Right atrium auricular region (tissue), 2 donors: Measurements from ENCODE around the gene PIP4K2C. TPM values are rescaled to one million over a fixed set of nuclear protein-coding genes. Genes with fewer than 3 reads are reported as not detected.
A peak's percentile ranks its signal among the peaks of the same experiment; 100 is the strongest.

Experiments used
- DNase-seq: peaks from one replicate; pipeline ENCODE4 v3.0.0-alpha.2; 2019; ENCODE audit warnings: low spot score
- H3K27ac ChIP-seq, 2 donors: fragments of 200-600 bp; sonication (generic); 1 replicate in 1 of 2; 2 replicates in 1 of 2; pipeline ENCODE4 v1.5.1; 2016 to 2019
- H3K27me3 ChIP-seq, 2 donors: fragments of 200-600 bp; sonication (generic); one replicate each; pipeline versions ENCODE4 v1.5.1 to v1.6.0; 2017 to 2019
- H3K36me3 ChIP-seq: fragments of 200-600 bp; sonication (generic); one replicate; pipeline ENCODE4 v1.5.1; 2016
- H3K4me1 ChIP-seq, 2 donors: fragments of 200-600 bp; sonication (generic); one replicate each; pipeline versions ENCODE4 v1.5.1 to v1.6.0; 2017 to 2019
- H3K4me3 ChIP-seq, 2 donors: fragments of 200-600 bp; sonication (generic); 1 replicate in 1 of 2; 2 replicates in 1 of 2; pipeline ENCODE4 v1.5.1; 2017 to 2019; ENCODE audit warnings: mild to moderate bottlenecking in 1 of 2, moderate library complexity in 1 of 2
- H3K9me3 ChIP-seq, 2 donors: fragments of 200-600 bp; sonication (generic); one replicate each; pipeline ENCODE4 v1.5.1; 2019
- CTCF ChIP-seq, 2 donors: fragments of 200-600 bp; sonication (generic); IDR thresholded peaks; one replicate each; pipeline ENCODE4 v1.5.1; 2019; ENCODE audit warnings: antibody characterized with exemption in 2 of 2
- total RNA-seq, 2 donors: library from RNA; depleted of rRNA; stranded (reverse); fragments of >200 nt; gene quantifications; one replicate each; pipeline ENCODE4 v1.1.0, GENCODE V29; 2016

PIP4K2C gene
- total RNA-seq, 2 donors from 2014 or later: 22.1 to 25.2 TPM

DNA sequence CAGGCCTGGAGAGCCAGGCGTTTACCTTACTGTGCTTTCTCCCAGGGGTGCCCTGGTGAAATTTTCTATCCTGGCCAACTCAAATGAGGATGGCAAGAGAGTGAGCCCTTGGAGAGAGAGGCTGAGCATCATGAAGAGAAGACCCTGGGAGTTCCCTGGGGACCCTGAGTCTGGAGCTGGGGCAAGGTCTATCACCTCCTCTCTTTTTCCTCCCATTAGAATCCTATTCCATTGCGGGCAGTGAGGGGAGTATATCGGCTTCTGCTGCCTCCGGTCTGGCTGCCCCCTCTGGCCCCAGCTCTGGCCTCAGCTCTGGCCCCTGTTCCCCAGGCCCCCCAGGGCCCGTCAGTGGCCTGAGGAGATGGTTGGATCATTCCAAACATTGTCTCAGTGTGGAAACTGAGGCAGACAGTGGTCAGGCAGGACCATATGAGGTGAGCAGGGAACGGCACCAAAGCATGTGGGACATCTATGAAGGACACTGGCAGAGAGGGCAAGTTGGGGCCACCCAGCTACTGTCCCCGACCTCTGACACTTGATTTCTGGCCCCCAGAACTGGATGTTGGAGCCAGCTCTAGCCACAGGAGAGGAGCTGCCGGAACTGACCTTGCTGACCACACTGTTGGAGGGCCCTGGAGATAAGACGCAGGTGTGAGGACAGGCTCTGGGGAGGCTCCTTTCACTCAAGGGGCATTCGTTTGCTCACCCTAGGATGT is 21.9 kb downstream of the PIP4K2C start:
- H3K9me3 ChIP-seq: no peaks in the 10 kb centered on the region
- H3K27me3 ChIP-seq: no peaks in the 10 kb centered on the region
- H3K27ac ChIP-seq: peak overlapping the region in 1 of 2 donors; percentile 85
- no peak for TF ChIP-seq CTCF (IDR thresholded peaks at IDR 0.05)
- H3K36me3 ChIP-seq: no peaks in the 10 kb centered on the region
- peak overlapping the region in 1 of 2 donors; percentile 82 for H3K4me3 ChIP-seq
- no peak for DNase-seq
- H3K4me1 ChIP-seq: peaks cover 0 to 48% of the 10 kb centered on the region in 2 donors

GRCh38 chr12:57613427-57614109 is 22.6 kb downstream of the PIP4K2C start:
- H3K4me3 ChIP-seq: no peak overlapping the region

DNA sequence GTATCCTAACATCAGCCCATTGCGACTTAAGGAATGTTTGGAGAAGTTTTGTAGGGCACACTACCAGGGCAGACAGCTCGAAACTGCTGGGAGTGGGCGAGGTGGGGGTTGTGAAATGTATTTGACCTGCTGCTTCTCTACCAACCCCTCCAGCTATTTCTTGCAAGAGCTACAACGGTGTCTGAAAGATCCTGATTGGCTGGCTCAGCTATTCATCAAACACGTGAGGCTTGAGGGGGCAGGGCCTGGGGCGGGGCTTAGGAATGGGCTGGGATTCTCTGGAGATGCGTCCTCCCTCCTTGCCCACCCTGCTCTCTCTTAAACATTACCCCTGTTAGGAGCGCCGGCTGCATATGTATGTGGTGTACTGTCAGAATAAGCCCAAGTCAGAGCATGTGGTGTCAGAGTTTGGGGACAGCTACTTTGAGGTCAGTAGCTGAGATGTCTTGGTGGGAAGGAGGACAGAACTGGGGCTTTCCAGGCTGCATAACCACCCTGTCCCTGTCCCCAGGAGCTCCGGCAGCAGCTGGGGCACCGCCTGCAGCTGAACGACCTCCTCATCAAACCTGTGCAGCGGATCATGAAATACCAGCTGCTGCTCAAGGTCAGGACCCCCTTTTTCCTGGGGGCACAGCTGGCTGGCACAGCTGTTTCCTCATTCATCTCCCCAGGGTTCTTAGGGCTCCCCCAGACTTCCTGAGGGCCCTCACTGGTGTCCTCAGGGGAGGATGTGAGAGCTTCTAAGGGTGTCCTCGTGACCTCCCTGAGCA is 23.4 kb downstream of the PIP4K2C start:
- Histone ChIP-seq H3K4me1 (peaks cover 0 to 53% of the 10 kb centered on the region in 2 donors), H3K4me3 (no peak overlapping the region), H3K27me3 (no peaks in the 10 kb centered on the region), H3K36me3 (no peaks in the 10 kb centered on the region), H3K9me3 (no peaks in the 10 kb centered on the region), H3K27ac (no peak overlapping the region)
- DNase-seq: no peak
- TF ChIP-seq CTCF (IDR thresholded peaks at IDR 0.05): no peak

More at GRCh38 chr12:57613427-57614109, 22.6 kb downstream of the PIP4K2C start:
- H3K27ac ChIP-seq: no peak overlapping the region
- H3K36me3 ChIP-seq: no peaks in the 10 kb centered on the region
- peaks cover 0 to 48% of the 10 kb centered on the region in 2 donors for H3K4me1 ChIP-seq
- no peaks in the 10 kb centered on the region for H3K27me3 ChIP-seq
- no peak for DNase-seq
- no peaks in the 10 kb centered on the region for H3K9me3 ChIP-seq
- no peak for TF ChIP-seq CTCF (IDR thresholded peaks at IDR 0.05)

- no peaks in the 10 kb centered on the region for H3K9me3 ChIP-seq
- H3K4me1 ChIP-seq: peaks cover 0 to 53% of the 10 kb centered on the region in 2 donors
- DNase-seq: no peak
- no peaks in the 10 kb centered on the region for H3K27me3 ChIP-seq
- TF ChIP-seq CTCF (IDR thresholded peaks at IDR 0.05): no peak
- no peak overlapping the region for H3K4me3 ChIP-seq
- H3K27ac ChIP-seq: no peak overlapping the region
- H3K36me3 ChIP-seq: no peaks in the 10 kb centered on the region
Observed at GRCh38 chr12:57614948-57615500, 24.0 kb downstream of the PIP4K2C start.

DNA sequence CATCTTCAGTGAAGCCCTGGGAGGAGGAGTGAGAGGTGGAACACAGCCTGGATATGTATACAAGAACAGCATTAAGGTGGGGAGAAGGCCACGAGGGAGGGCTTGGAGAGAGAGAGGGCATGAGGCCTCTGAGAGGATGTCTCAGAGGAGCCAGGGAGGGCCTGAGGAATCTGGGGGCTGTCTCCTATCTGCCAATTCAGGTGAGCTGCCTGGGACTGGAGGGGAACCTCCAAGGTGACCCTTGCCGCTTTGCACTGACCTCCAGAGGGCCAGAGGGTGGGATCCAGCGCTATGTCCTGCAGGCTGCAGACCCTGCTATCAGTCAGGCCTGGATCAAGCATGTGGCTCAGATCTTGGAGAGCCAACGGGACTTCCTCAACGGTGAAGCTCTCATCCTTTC is 24.6 kb downstream of the PIP4K2C start:
- no peaks in the 10 kb centered on the region for H3K9me3 ChIP-seq
- peaks cover 3% of the 10 kb centered on the region in 2 donors for H3K27me3 ChIP-seq
- no peak for TF ChIP-seq CTCF (IDR thresholded peaks at IDR 0.05)
- no peak for DNase-seq
- no peaks in the 10 kb centered on the region for H3K36me3 ChIP-seq
- H3K27ac ChIP-seq: no peak overlapping the region
- no peak overlapping the region for H3K4me3 ChIP-seq
- peaks cover 0 to 53% of the 10 kb centered on the region in 2 donors for H3K4me1 ChIP-seq
